ENCODE measurements around the gene WWTR1. TPM values are rescaled to one million over a fixed set of nuclear protein-coding genes. Genes with fewer than 3 reads are reported as not detected.

WWTR1 gene
- total RNA-seq, 1 donor from 2014 or later: 137 TPM

- Mint-ChIP-seq H3K4me1 (ENCODE audit: unreplicated experiment) (peaks cover 64% of the 10 kb centered on the region), H3K9me3 (ENCODE audit: unreplicated experiment) (no peaks in the 10 kb centered on the region), H3K27me3 (ENCODE audit: unreplicated experiment) (peaks cover 14% of the 10 kb centered on the region), H3K4me3 (ENCODE audit: unreplicated experiment) (peak overlapping the region; percentile 65), H3K27ac (ENCODE audit: unreplicated experiment) (peak overlapping the region; percentile 78), H3K36me3 (ENCODE audit: low read depth, unreplicated experiment) (peaks cover 32% of the 10 kb centered on the region)
- TF ChIP-seq, protein P1, sequence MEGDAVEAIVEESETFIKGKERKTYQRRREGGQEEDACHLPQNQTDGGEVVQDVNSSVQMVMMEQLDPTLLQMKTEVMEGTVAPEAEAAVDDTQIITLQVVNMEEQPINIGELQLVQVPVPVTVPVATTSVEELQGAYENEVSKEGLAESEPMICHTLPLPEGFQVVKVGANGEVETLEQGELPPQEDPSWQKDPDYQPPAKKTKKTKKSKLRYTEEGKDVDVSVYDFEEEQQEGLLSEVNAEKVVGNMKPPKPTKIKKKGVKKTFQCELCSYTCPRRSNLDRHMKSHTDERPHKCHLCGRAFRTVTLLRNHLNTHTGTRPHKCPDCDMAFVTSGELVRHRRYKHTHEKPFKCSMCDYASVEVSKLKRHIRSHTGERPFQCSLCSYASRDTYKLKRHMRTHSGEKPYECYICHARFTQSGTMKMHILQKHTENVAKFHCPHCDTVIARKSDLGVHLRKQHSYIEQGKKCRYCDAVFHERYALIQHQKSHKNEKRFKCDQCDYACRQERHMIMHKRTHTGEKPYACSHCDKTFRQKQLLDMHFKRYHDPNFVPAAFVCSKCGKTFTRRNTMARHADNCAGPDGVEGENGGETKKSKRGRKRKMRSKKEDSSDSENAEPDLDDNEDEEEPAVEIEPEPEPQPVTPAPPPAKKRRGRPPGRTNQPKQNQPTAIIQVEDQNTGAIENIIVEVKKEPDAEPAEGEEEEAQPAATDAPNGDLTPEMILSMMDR (IDR thresholded peaks at IDR 0.05; ENCODE audit: unreplicated experiment): no peak
- DNase-seq (ENCODE audit: low spot score): no peak
Observed at GRCh38 chr3:149560001-149560400, 97.8 kb downstream of the WWTR1 start.

DNA sequence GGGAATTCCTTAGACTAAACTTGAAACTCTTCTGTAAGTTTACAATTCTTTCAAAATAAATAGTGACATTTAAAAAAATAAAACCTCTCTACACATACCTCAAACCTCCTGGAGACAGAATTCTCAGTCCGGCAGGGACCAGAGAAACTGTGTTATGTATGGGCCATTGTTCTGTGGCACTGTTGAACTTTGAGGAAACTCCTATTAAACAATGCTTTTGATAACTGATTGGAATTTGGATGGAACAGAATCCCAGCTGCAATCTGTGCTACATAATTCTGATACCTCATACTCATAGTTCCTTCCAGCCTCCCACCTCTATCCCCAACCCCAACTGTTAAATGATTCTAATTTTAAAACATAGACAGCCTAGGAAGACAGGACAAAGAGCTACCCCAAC lies 98.3 kb downstream of the WWTR1 start:
- peaks cover 32% of the 10 kb centered on the region for H3K36me3 Mint-ChIP-seq (ENCODE audit: low read depth, unreplicated experiment)
- TF ChIP-seq, protein P1 (IDR thresholded peaks at IDR 0.05; ENCODE audit: unreplicated experiment): no peak
- no peak for DNase-seq (ENCODE audit: low spot score)
- H3K4me1 Mint-ChIP-seq (ENCODE audit: unreplicated experiment): peaks cover 69% of the 10 kb centered on the region
- peak overlapping the region; percentile 78 for H3K27ac Mint-ChIP-seq (ENCODE audit: unreplicated experiment)
- H3K4me3 Mint-ChIP-seq (ENCODE audit: unreplicated experiment): peak overlapping the region; percentile 22
- H3K9me3 Mint-ChIP-seq (ENCODE audit: unreplicated experiment): no peaks in the 10 kb centered on the region
- peaks cover 14% of the 10 kb centered on the region for H3K27me3 Mint-ChIP-seq (ENCODE audit: unreplicated experiment)

GRCh38 chr3:149555927-149556326 lies 101.9 kb downstream of the WWTR1 start:
- peak overlapping the region; percentile 88 for H3K27ac Mint-ChIP-seq (ENCODE audit: unreplicated experiment)
- DNase-seq (ENCODE audit: low spot score): no peak
- H3K27me3 Mint-ChIP-seq (ENCODE audit: unreplicated experiment): peaks cover 13% of the 10 kb centered on the region
- TF ChIP-seq, protein P1 (IDR thresholded peaks at IDR 0.05; ENCODE audit: unreplicated experiment): no peak
- no peaks in the 10 kb centered on the region for H3K9me3 Mint-ChIP-seq (ENCODE audit: unreplicated experiment)
- peak overlapping the region; percentile 60 for H3K4me3 Mint-ChIP-seq (ENCODE audit: unreplicated experiment)
- peaks cover 34% of the 10 kb centered on the region for H3K36me3 Mint-ChIP-seq (ENCODE audit: low read depth, unreplicated experiment)
- H3K4me1 Mint-ChIP-seq (ENCODE audit: unreplicated experiment): peaks cover 77% of the 10 kb centered on the region

DNA sequence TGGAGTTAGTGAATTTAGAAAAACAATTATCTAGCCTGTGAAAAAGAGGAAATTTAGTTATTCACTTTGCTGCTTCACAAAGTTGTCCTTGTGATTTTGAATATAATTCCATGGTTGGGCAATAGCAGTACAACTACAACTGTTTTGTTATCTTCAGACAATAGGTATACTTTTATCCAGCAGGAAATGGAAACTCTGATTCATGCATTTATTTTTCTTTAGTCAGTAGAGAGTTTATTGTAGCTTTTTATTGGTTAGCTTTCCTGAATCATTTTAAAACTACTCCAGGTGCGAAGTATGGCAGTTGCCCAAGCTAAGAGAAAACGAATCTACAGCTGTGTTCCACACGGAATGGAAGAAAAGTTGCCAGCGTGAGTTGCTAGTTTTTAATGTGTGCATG lies 103.0 kb downstream of the WWTR1 start:
- H3K36me3 Mint-ChIP-seq (ENCODE audit: low read depth, unreplicated experiment): peaks cover 25% of the 10 kb centered on the region
- H3K4me3 Mint-ChIP-seq (ENCODE audit: unreplicated experiment): no peak overlapping the region
- H3K4me1 Mint-ChIP-seq (ENCODE audit: unreplicated experiment): peaks cover 68% of the 10 kb centered on the region
- no peaks in the 10 kb centered on the region for H3K9me3 Mint-ChIP-seq (ENCODE audit: unreplicated experiment)
- DNase-seq (ENCODE audit: low spot score): no peak
- H3K27ac Mint-ChIP-seq (ENCODE audit: unreplicated experiment): peak overlapping the region; percentile 95
- H3K27me3 Mint-ChIP-seq (ENCODE audit: unreplicated experiment): peaks cover 10% of the 10 kb centered on the region
- TF ChIP-seq, protein P1 (IDR thresholded peaks at IDR 0.05; ENCODE audit: unreplicated experiment): no peak

- H3K9me3 Mint-ChIP-seq (ENCODE audit: unreplicated experiment): no peaks in the 10 kb centered on the region
- H3K4me1 Mint-ChIP-seq (ENCODE audit: unreplicated experiment): peaks cover 66% of the 10 kb centered on the region
- no peak for DNase-seq (ENCODE audit: low spot score)
- TF ChIP-seq, protein P1 (IDR thresholded peaks at IDR 0.05; ENCODE audit: unreplicated experiment): no peak
- peak overlapping the region; percentile 95 for H3K27ac Mint-ChIP-seq (ENCODE audit: unreplicated experiment)
- no peak overlapping the region for H3K4me3 Mint-ChIP-seq (ENCODE audit: unreplicated experiment)
- peaks cover 23% of the 10 kb centered on the region for H3K36me3 Mint-ChIP-seq (ENCODE audit: low read depth, unreplicated experiment)
- peaks cover 15% of the 10 kb centered on the region for H3K27me3 Mint-ChIP-seq (ENCODE audit: unreplicated experiment)
Observed at GRCh38 chr3:149553781-149554451, 103.9 kb downstream of the WWTR1 start.
